Right hindlimb (tissue), 1 donor: Measurements from ENCODE around the gene SZT2.

Source experiments
- DNase-seq: peaks from one replicate; pipeline ENCODE4 v3.0.0-alpha.2; 2018

Gene SZT2

GRCh38 chr1:43389326-43390313 lies at the start of gene SZT2, which contains the start of gene MED8:
Gene SZT2, plus strand, starts transcription at chr1:43389899. Its CDS starts 70 bp downstream, at chr1:43389969.
Gene MED8, minus strand, starts transcription at chr1:43389800. Its CDS starts 36 bp downstream, at chr1:43389764.
- peak; percentile 97 for DNase-seq

GRCh38 chr1:43340559-43340958 lies 49.1 kb upstream of the SZT2 start:
- no peak for DNase-seq

- DNase-seq = no peak
These were observed 45.3 kb upstream of the SZT2 start for GRCh38 chr1:43344267-43344850.

GRCh38 chr1:43345120-43345519 lies 44.6 kb upstream of the SZT2 start:
- no peak for DNase-seq

GRCh38 chr1:43346636-43347035 lies 43.1 kb upstream of the SZT2 start:
- DNase-seq = no peak

GRCh38 chr1:43348343-43348808 lies 41.3 kb upstream of the SZT2 start:
- no peak for DNase-seq

GRCh38 chr1:43348809-43349593 lies 40.7 kb upstream of the SZT2 start:
- peak; percentile 79 for DNase-seq

- DNase-seq = no peak
These were observed 39.9 kb upstream of the SZT2 start for GRCh38 chr1:43349594-43350306.

- no peak for DNase-seq
These were observed 38.7 kb upstream of the SZT2 start for GRCh38 chr1:43350976-43351375.

- DNase-seq = no peak
These were observed 38.0 kb upstream of the SZT2 start for GRCh38 chr1:43351421-43352350.

- no peak for DNase-seq
These were observed 37.4 kb upstream of the SZT2 start for GRCh38 chr1:43352351-43352705.

- DNase-seq = no peak
These were observed 36.8 kb upstream of the SZT2 start for GRCh38 chr1:43352881-43353280.

GRCh38 chr1:43354471-43354870 lies 35.2 kb upstream of the SZT2 start:
- DNase-seq = no peak

GRCh38 chr1:43354936-43355335 lies 34.8 kb upstream of the SZT2 start:
- DNase-seq = no peak

GRCh38 chr1:43357251-43357650 lies 32.4 kb upstream of the SZT2 start:
- no peak for DNase-seq

- no peak for DNase-seq
These were observed 31.5 kb upstream of the SZT2 start for GRCh38 chr1:43358121-43358745.

GRCh38 chr1:43358746-43359693 lies 30.7 kb upstream of the SZT2 start, which contains the start of gene CDC20:
Gene CDC20, plus strand, starts transcription at chr1:43358981. Its CDS starts 235 bp downstream, at chr1:43359216.
- peak; percentile 99 for DNase-seq

- no peak for DNase-seq
These were observed 30.0 kb upstream of the SZT2 start for GRCh38 chr1:43359696-43360095.

GRCh38 chr1:43360616-43361015 lies 29.1 kb upstream of the SZT2 start:
- no peak for DNase-seq
